K562 (cell line): ENCODE data around the gene EPOP. TPM values are rescaled to one million over a fixed set of nuclear protein-coding genes. Genes with fewer than 3 reads are reported as not detected.

Source experiments
- CBX3 ChIP-seq, 2 experiments: IDR thresholded peaks; 1 replicate in 1 of 2; 2 replicates in 1 of 2; pipeline ENCODE4 v1.6.1; 2012; ENCODE audit warnings: inconsistent platforms in 2 of 2, low read length in 2 of 2, borderline replicate concordance in 1 of 2, control low read depth in 1 of 2
- CREB1 ChIP-seq, 2 experiments: sonication (generic) in 1 of 2; formaldehyde crosslinking in 1 of 2; IDR thresholded peaks; 2 replicates each; pipeline versions ENCODE4 v1.6.1 to v1.8.0; 2012 to 2022; ENCODE audit warnings: inconsistent platforms in 1 of 2, mild to moderate bottlenecking in 1 of 2, missing genetic modification reagents in 1 of 2, moderate library complexity in 1 of 2
- HMGN3 ChIP-seq: IDR thresholded peaks from 2 replicates; pipeline ENCODE4 v1.6.1; 2011; ENCODE audit warnings: borderline replicate concordance, low read depth, mild to moderate bottlenecking, mixed read lengths, low read length; ENCODE audit not compliant: insufficient read length; ENCODE audit errors: extremely low read depth
- NFRKB ChIP-seq: fragments of 450-650 bp; IDR thresholded peaks from 2 replicates; pipeline ENCODE4 v1.6.1; 2016; ENCODE audit warnings: low read depth
- RBM39 ChIP-seq: fragments of 200-400 bp; formaldehyde crosslinking; optimal IDR thresholded peaks from 2 replicates; pipeline ENCODE3; 2018; ENCODE audit warnings: low read depth, low read length
- TEAD1 ChIP-seq, 2 experiments: fragments of 450-650 bp in 1 of 2; sonication (generic) in 1 of 2; formaldehyde crosslinking; IDR thresholded peaks; 2 replicates each; pipeline versions ENCODE4 v1.4.0 to v1.8.0; 2020 to 2022; ENCODE audit warnings: mild to moderate bottlenecking in 2 of 2, missing genetic modification reagents in 1 of 2
- ZNF696 ChIP-seq: fragments of 250-450 bp; sonication (Bioruptor Pico); conservative IDR thresholded peaks from 2 replicates; pipeline ENCODE4 v1.4.0; 2020; ENCODE audit warnings: mild to moderate bottlenecking, moderate library complexity
- polyA plus RNA-seq, 8 experiments: library from polyadenylated mRNA; depleted of rRNA in 4 of 8; stranded (reverse) in 5 of 8; unstranded in 3 of 8; fragments of >200 nt; fragmentation: Nextera tagmentation in 2 of 8; fragmentation: Illumina TruSeq in 1 of 8; extraction: Ambion mirVana in 2 of 8; extraction: Trizol in 1 of 8; gene quantifications; 2 replicates each; pipeline versions ENCODE4 v1.2.1 to v1.2.3, GENCODE V29; 2011 to 2014; ENCODE audit warnings: inconsistent platforms in 1 of 8, missing spikeins in 1 of 8
- total RNA-seq, 7 experiments: library from RNA; depleted of rRNA in 6 of 7; stranded (reverse); fragments of >200 nt in 6 of 7; fragmentation: Illumina TruSeq in 2 of 7; extraction: Trizol in 2 of 7; gene quantifications; 2 replicates each; pipeline versions ENCODE4 v1.2.1 to v1.2.3, GENCODE V29; 2011 to 2021; ENCODE audit warnings: low replicate concordance in 1 of 7
- TF ChIP-seq, protein P1 (sequence below), 2 experiments: fragments of 450-650 bp in 1 of 2; sonication (generic) in 1 of 2; formaldehyde crosslinking in 1 of 2; IDR thresholded peaks in 1 of 2; conservative IDR thresholded peaks in 1 of 2; 2 replicates each; pipeline versions ENCODE4 v1.6.1 to v1.8.1; 2016 to 2023; ENCODE audit warnings: mild to moderate bottlenecking in 2 of 2, moderate library complexity in 2 of 2, inconsistent platforms in 1 of 2, missing genetic modification reagents in 1 of 2
- TF ChIP-seq, protein P2 (sequence below): sonication (generic); formaldehyde crosslinking; IDR thresholded peaks from 2 replicates; pipeline ENCODE4 v1.8.1; 2023; ENCODE audit warnings: mild to moderate bottlenecking, missing genetic modification reagents

EPOP gene
- total and polyA plus RNA-seq, 9 of the 15 experiments (the other 6 are each of a cell fraction or from before 2014, with no cell fraction given) = 0.41 to 10.6 (median 4.6) TPM

DNA sequence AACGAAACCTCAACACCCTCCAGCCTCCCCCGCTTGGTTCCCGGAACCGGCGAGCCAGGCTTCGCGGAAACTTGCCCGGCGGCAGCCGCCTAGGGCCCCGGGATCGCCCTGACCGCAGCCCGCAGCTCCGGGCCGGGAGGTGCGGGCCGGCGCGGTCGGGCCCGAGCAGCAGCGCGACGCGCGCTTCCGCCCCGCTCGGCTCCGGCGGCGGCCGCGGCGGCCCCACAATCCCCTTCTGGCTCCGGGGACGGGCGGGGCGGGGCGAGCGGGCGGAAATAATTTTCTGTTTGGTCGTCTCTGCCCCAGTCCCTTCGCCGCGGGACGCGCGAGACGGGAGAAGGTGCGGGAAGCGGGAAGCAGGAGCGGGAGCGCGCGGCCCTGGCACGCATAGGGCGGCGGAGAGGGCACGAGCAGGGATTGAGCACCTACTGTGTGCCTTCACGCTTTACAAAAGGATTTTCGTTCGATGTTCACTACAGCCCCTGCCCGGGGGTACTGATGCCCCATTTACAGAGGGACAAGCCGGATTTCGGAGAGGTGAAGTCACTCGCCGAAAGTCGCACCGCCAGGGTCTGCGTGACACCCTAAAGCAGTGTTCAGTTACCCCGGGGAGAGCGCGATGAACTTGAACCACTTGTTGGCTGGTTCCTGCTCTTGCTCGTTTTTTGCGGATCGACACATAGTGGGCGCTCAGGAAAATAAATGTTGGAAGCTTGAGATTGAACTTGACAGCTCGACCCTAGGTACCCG is 27.6 kb upstream of the EPOP start (continued):
- peak; percentile 70 for TF ChIP-seq HMGN3
- TF ChIP-seq CBX3 (IDR thresholded peaks at IDR 0.05; ENCODE audit: borderline replicate concordance in 1 of 2, low read length in 2 of 2) = peak in 1 of 2 experiments; percentile 14; a peak in 1 of 3 replicates
- peak in 1 of 2 experiments; percentile 61; a peak in 1 of 4 replicates for TF ChIP-seq TEAD1 (CRISPR knock-in tag; IDR thresholded peaks at IDR 0.05)
- TF ChIP-seq NFRKB = peak; percentile 44; the same call in 1 of the 2 replicates
- TF ChIP-seq ZNF696 (CRISPR knock-in tag) = no peak
- 0 out of 2 replicates have a peak, but pooled peaks have one; percentile 35 for TF ChIP-seq CREB1 (IDR thresholded peaks at IDR 0.05)
- no peak for TF ChIP-seq CREB1 (CRISPR knock-in tag; IDR thresholded peaks at IDR 0.05)
- TF ChIP-seq, protein P1, sequence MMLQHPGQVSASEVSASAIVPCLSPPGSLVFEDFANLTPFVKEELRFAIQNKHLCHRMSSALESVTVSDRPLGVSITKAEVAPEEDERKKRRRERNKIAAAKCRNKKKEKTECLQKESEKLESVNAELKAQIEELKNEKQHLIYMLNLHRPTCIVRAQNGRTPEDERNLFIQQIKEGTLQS (IDR thresholded peaks at IDR 0.05) = peak; percentile 24; the same call in 1 of the 2 replicates
- TF ChIP-seq, protein P1 (CRISPR knock-in tag; conservative IDR thresholded peaks at IDR 0.05) = no peak
- peak; percentile 19 for TF ChIP-seq RBM39
- TF ChIP-seq, protein P2, sequence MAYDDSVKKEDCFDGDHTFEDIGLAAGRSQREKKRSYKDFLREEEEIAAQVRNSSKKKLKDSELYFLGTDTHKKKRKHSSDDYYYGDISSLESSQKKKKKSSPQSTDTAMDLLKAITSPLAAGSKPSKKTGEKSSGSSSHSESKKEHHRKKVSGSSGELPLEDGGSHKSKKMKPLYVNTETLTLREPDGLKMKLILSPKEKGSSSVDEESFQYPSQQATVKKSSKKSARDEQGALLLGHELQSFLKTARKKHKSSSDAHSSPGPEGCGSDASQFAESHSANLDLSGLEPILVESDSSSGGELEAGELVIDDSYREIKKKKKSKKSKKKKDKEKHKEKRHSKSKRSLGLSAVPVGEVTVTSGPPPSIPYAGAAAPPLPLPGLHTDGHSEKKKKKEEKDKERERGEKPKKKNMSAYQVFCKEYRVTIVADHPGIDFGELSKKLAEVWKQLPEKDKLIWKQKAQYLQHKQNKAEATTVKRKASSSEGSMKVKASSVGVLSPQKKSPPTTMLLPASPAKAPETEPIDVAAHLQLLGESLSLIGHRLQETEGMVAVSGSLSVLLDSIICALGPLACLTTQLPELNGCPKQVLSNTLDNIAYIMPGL (CRISPR knock-in tag) = peak; percentile 73; the same call in 1 of the 2 replicates
- TF ChIP-seq, all 486 proteins: peak for 118
